ENCODE measurements around the gene VWA1. TPM values are rescaled to one million over a fixed set of nuclear protein-coding genes. Genes with fewer than 3 reads are reported as not detected.

VWA1 gene
- total RNA-seq, 6 experiments from 2014 or later = 39.5 to 195 (median 78.7) TPM

- H3K27ac ChIP-seq = no peak within 1 kb of the TSS
- intact Hi-C loops (cut with DNase I) = no loop called here
- DNase-seq (peak in 1 of 3 donors; percentile 37), ATAC-seq (peak in 1 of 4 donors; percentile 17)
- no peaks in the 10 kb centered on the region for H3K27me3 ChIP-seq
- 100% methylated on average over 1 of the region's 18 CpGs for WGBS (ENCODE audit: insufficient coverage, low coverage, low lambda C conversion rate, missing lambda C conversion rate)
- H3K9me3 ChIP-seq = no peaks in the 10 kb centered on the region
- peak within 1 kb of the TSS in 1 of 3 donors; percentile 26 for H3K4me3 ChIP-seq
- no peaks in the 10 kb centered on the region for H3K4me1 ChIP-seq
- no peaks in the 10 kb centered on the region for H3K36me3 ChIP-seq
- TF ChIP-seq CTCF (IDR thresholded peaks at IDR 0.05) (no peak), POLR2A (IDR thresholded peaks at IDR 0.05) (no peak)
Measured at GRCh38 chr1:1421147-1421906, 14.2 kb upstream of the VWA1 start, which contains the start of gene ANKRD65. Gene ANKRD65, minus strand, starts transcription at chr1:1421276. Its CDS starts 271 bp downstream, at chr1:1421005.

GRCh38 chr1:1421907-1422464 is 13.5 kb upstream of the VWA1 start:
- no peak overlapping the region for H3K27ac ChIP-seq
- ATAC-seq (no peak), DNase-seq (peak in 1 of 3 donors; percentile 32)
- H3K4me3 ChIP-seq = no peak overlapping the region
- no peaks in the 10 kb centered on the region for H3K4me1 ChIP-seq
- intact Hi-C loops (cut with DNase I) = no loop called here
- H3K27me3 ChIP-seq = no peaks in the 10 kb centered on the region
- TF ChIP-seq POLR2A (IDR thresholded peaks at IDR 0.05) = no peak
- TF ChIP-seq CTCF (IDR thresholded peaks at IDR 0.05) = no peak
- 78% methylated on average over 3 of the region's 7 CpGs for WGBS (ENCODE audit: insufficient coverage, low coverage, low lambda C conversion rate, missing lambda C conversion rate)
- no peaks in the 10 kb centered on the region for H3K9me3 ChIP-seq
- no peaks in the 10 kb centered on the region for H3K36me3 ChIP-seq

GRCh38 chr1:1422465-1423244 is 12.8 kb upstream of the VWA1 start:
- H3K36me3 ChIP-seq = no peaks in the 10 kb centered on the region
- H3K27me3 ChIP-seq = no peaks in the 10 kb centered on the region
- DNase-seq = peak in 1 of 3 donors; percentile 40
- WGBS (ENCODE audit: insufficient coverage, low coverage, low lambda C conversion rate, missing lambda C conversion rate) = 52% methylated on average over 12 of the region's 29 CpGs
- H3K9me3 ChIP-seq = no peaks in the 10 kb centered on the region
- intact Hi-C loops (cut with DNase I) = no loop called here
- no peaks in the 10 kb centered on the region for H3K4me1 ChIP-seq
- H3K27ac ChIP-seq = no peak overlapping the region
- no peak for ATAC-seq
- TF ChIP-seq POLR2A (IDR thresholded peaks at IDR 0.05) (no peak), CTCF (IDR thresholded peaks at IDR 0.05) (no peak)
- H3K4me3 ChIP-seq = no peak overlapping the region

GRCh38 chr1:1423245-1423597 is 12.3 kb upstream of the VWA1 start:
- DNase-seq = no peak
- intact Hi-C loops (cut with DNase I) = no loop called here
- H3K4me1 ChIP-seq = no peaks in the 10 kb centered on the region
- ATAC-seq = no peak
- H3K36me3 ChIP-seq = no peaks in the 10 kb centered on the region
- H3K27me3 ChIP-seq = no peaks in the 10 kb centered on the region
- H3K27ac ChIP-seq = no peak overlapping the region
- H3K4me3 ChIP-seq = no peak overlapping the region
- H3K9me3 ChIP-seq = no peaks in the 10 kb centered on the region
- no peak for TF ChIP-seq POLR2A (IDR thresholded peaks at IDR 0.05)
- TF ChIP-seq CTCF (IDR thresholded peaks at IDR 0.05) = no peak
- WGBS (ENCODE audit: insufficient coverage, low coverage, low lambda C conversion rate, missing lambda C conversion rate) = 86% methylated on average over 7 of the region's 7 CpGs
